ENCODE measurements around the gene FUT3.

The FUT3 gene

GRCh38 chr19:5806133-5806489 lies 45.1 kb downstream of the FUT3 start:
- DNase-seq (ENCODE audit: low read depth): no peak
- H3K4me3 ChIP-seq (ENCODE audit: low read depth, low read length): no peak overlapping the region

- DNase-seq (ENCODE audit: low read depth): no peak
- no peak overlapping the region for H3K4me3 ChIP-seq (ENCODE audit: low read depth, low read length)
Measured at GRCh38 chr19:5805462-5806132, 45.7 kb downstream of the FUT3 start.

- H3K4me3 ChIP-seq (ENCODE audit: low read depth, low read length): peak within 1 kb of the TSS; percentile 43
- DNase-seq (ENCODE audit: low read depth): no peak
Measured at GRCh38 chr19:5804516-5805461, 46.5 kb downstream of the FUT3 start, which contains the start of gene NRTN. NRTN (plus strand) TSS chr19:5805067; CDS start chr19:5824166, 19,099 bp downstream.

- DNase-seq (ENCODE audit: low read depth): peak; percentile 44
- peak overlapping the region; percentile 43 for H3K4me3 ChIP-seq (ENCODE audit: low read depth, low read length)
Measured at GRCh38 chr19:5803752-5804515, 47.3 kb downstream of the FUT3 start.

GRCh38 chr19:5803441-5803751 lies 47.9 kb downstream of the FUT3 start:
- peak overlapping the region; percentile 43 for H3K4me3 ChIP-seq (ENCODE audit: low read depth, low read length)
- no peak for DNase-seq (ENCODE audit: low read depth)

GRCh38 chr19:5801796-5802619 lies 49.2 kb downstream of the FUT3 start:
- DNase-seq (ENCODE audit: low read depth): no peak
- no peak overlapping the region for H3K4me3 ChIP-seq (ENCODE audit: low read depth, low read length)

GRCh38 chr19:5800361-5801270 lies 50.6 kb downstream of the FUT3 start:
- no peak overlapping the region for H3K4me3 ChIP-seq (ENCODE audit: low read depth, low read length)
- no peak for DNase-seq (ENCODE audit: low read depth)

- no peak overlapping the region for H3K4me3 ChIP-seq (ENCODE audit: low read depth, low read length)
- no peak for DNase-seq (ENCODE audit: low read depth)
Measured at GRCh38 chr19:5799247-5800241, 51.7 kb downstream of the FUT3 start.

- no peak overlapping the region for H3K4me3 ChIP-seq (ENCODE audit: low read depth, low read length)
- DNase-seq (ENCODE audit: low read depth): no peak
Measured at GRCh38 chr19:5798244-5798643, 53.0 kb downstream of the FUT3 start.

- no peak for DNase-seq (ENCODE audit: low read depth)
- no peak overlapping the region for H3K4me3 ChIP-seq (ENCODE audit: low read depth, low read length)
Measured at GRCh38 chr19:5795382-5795919, 55.8 kb downstream of the FUT3 start.

- DNase-seq (ENCODE audit: low read depth): no peak
- no peak overlapping the region for H3K4me3 ChIP-seq (ENCODE audit: low read depth, low read length)
Measured at GRCh38 chr19:5793188-5793587, 58.1 kb downstream of the FUT3 start.

Data from skeletal muscle cell (primary cell).